Endothelial cell of umbilical vein (primary cell): ENCODE data around the gene ATP10A. TPM values are rescaled to one million over a fixed set of nuclear protein-coding genes. Genes with fewer than 3 reads are reported as not detected.

Experiments
- BruUV-seq: library from RNA; stranded (reverse); fragments of 400-500 nt; replicated peaks from 2 replicates; lab custom pipeline; 2021; lab: Mats Ljungman, UMichigan
- CTCF ChIA-PET: fragments of 300-600, 350-600 bp; sonication (Branson Sonifier 250); formaldehyde crosslinking; loops from one replicate; lab custom pipeline; 2021; ENCODE audit warnings: antibody characterized with exemption, inconsistent platforms; lab: Charles Lee
- POLR2A ChIA-PET: fragments of 300-600, 350-600 bp; sonication (Branson Sonifier 250); formaldehyde crosslinking; loops from one replicate; lab custom pipeline; 2021; ENCODE audit warnings: antibody characterized with exemption, inconsistent platforms; lab: Charles Lee
- DNase-seq: peaks from one replicate; pipeline ENCODE4 v3.0.0-alpha.2; 2011; ENCODE audit warnings: low read depth, low spot score
- FAIRE-seq: peaks from 2 replicates; lab custom pipeline; 2011; peaks lifted over from hg19 to GRCh38; lab: Jason Lieb, UNC
- H2AFZ ChIP-seq: 2 replicates; pipeline ENCODE4 v1.6.0; 2012; ENCODE audit warnings: low read depth, low read length, control low read depth, inconsistent platforms
- H3K27ac ChIP-seq: 2 replicates; pipeline ENCODE4 v1.5.1; 2011; ENCODE audit warnings: low read depth, mild to moderate bottlenecking, control low read depth, low read length, moderate library complexity; ENCODE audit not compliant: insufficient read depth
- H3K27me3 ChIP-seq, 2 experiments: 2 replicates each; pipeline versions ENCODE4 v1.6.0 to v1.6.1; 2011; ENCODE audit warnings: low read length in 2 of 2, mixed read lengths in 1 of 2; ENCODE audit not compliant: control insufficient read depth in 2 of 2, insufficient read depth in 2 of 2
- H3K36me3 ChIP-seq, 2 experiments: 2 replicates in 1 of 2; 3 replicates in 1 of 2; pipeline ENCODE4 v1.5.1; 2011; ENCODE audit warnings: low read length in 2 of 2, mild to moderate bottlenecking in 1 of 2, moderate library complexity in 1 of 2; ENCODE audit not compliant: control insufficient read depth in 2 of 2, insufficient read depth in 2 of 2; ENCODE audit errors: extremely low read depth in 1 of 2
- H3K4me1 ChIP-seq: 3 replicates; pipeline ENCODE4 v1.5.1; 2011; ENCODE audit warnings: mild to moderate bottlenecking, low read length; ENCODE audit not compliant: control insufficient read depth, insufficient read depth; ENCODE audit errors: extremely low read depth
- H3K4me2 ChIP-seq: 2 replicates; pipeline ENCODE4 v1.6.1; 2011; ENCODE audit warnings: low read length, control low read depth, mixed read lengths; ENCODE audit not compliant: insufficient read depth
- H3K4me3 ChIP-seq, 3 experiments: fragments of 200-600 bp in 1 of 3; sonication (generic), shearing (Covaris generic) in 1 of 3; replicated peaks in 1 of 3; 2 replicates each; pipeline ENCODE4 v1.5.1; 2011 to 2016; ENCODE audit warnings: control low read depth in 3 of 3, low read length in 3 of 3, mild to moderate bottlenecking in 2 of 3, inconsistent platforms in 1 of 3, low read depth in 1 of 3, moderate library complexity in 1 of 3; ENCODE audit not compliant: insufficient read depth in 1 of 3
- H3K79me2 ChIP-seq: 2 replicates; pipeline ENCODE4 v1.6.0; 2012; ENCODE audit warnings: low read length, inconsistent platforms; ENCODE audit not compliant: control insufficient read depth, insufficient read depth
- H3K9ac ChIP-seq: replicated peaks from 2 replicates; pipeline ENCODE3; 2011; ENCODE audit warnings: low read length, control low read depth; ENCODE audit not compliant: insufficient read depth; ENCODE audit errors: extremely low read depth
- H3K9me1 ChIP-seq: replicated peaks from 3 replicates; pipeline ENCODE4 v1.6.0; 2011; ENCODE audit warnings: mild to moderate bottlenecking, low read length; ENCODE audit not compliant: control insufficient read depth, insufficient read depth; ENCODE audit errors: extremely low read depth
- H3K9me3 ChIP-seq: replicated peaks from 2 replicates; pipeline ENCODE4 v1.5.1; 2012; ENCODE audit warnings: low read length, inconsistent platforms; ENCODE audit not compliant: control insufficient read depth, insufficient read depth
- H4K20me1 ChIP-seq: replicated peaks from 2 replicates; pipeline ENCODE3; 2011; ENCODE audit warnings: mild to moderate bottlenecking, low read length; ENCODE audit not compliant: control insufficient read depth, insufficient read depth; ENCODE audit errors: extremely low read depth
- CTCF ChIP-seq, 2 donors: IDR thresholded peaks; 1 replicate in 1 of 2; 2 replicates in 1 of 2; pipeline ENCODE4 v1.5.1; 2011; ENCODE audit warnings: low read length in 2 of 2, mild to moderate bottlenecking in 2 of 2, moderate library complexity in 2 of 2, control low read depth in 1 of 2, inconsistent platforms in 1 of 2, low read depth in 1 of 2; ENCODE audit not compliant: insufficient read depth in 1 of 2; ENCODE audit errors: extremely low read depth in 1 of 2
- FOS ChIP-seq: IDR thresholded peaks from 2 replicates; pipeline ENCODE4 v1.6.1; 2011; ENCODE audit warnings: mild to moderate bottlenecking, low read length, moderate library complexity, borderline replicate concordance; ENCODE audit not compliant: insufficient read depth
- GATA2 ChIP-seq: IDR thresholded peaks from 2 replicates; pipeline ENCODE4 v1.7.0; 2011; ENCODE audit warnings: low read depth, mild to moderate bottlenecking, moderate library complexity, mixed read lengths, low read length; ENCODE audit not compliant: insufficient read length, insufficient read depth
- JUN ChIP-seq: IDR thresholded peaks from 2 replicates; pipeline ENCODE4 v1.6.1; 2011; ENCODE audit warnings: borderline replicate concordance, low read depth; ENCODE audit not compliant: insufficient read length, insufficient read depth
- MAX ChIP-seq: IDR thresholded peaks from 2 replicates; pipeline ENCODE4 v1.6.1; 2011; ENCODE audit not compliant: insufficient read depth, insufficient read length
- MYC ChIP-seq: IDR thresholded peaks from one replicate; pipeline ENCODE4 v1.6.1; 2011; ENCODE audit warnings: mild to moderate bottlenecking, low read depth, low read length
- POLR2AphosphoS5 ChIP-seq: IDR thresholded peaks from 2 replicates; pipeline ENCODE4 v1.6.1; 2012; ENCODE audit warnings: low read depth, mild to moderate bottlenecking, control low read depth, low read length, moderate library complexity; ENCODE audit not compliant: insufficient read depth
- dilution Hi-C: fragments of 300-500 bp; cut with MboI; formaldehyde crosslinking; loops from one replicate; pipeline ENCODE4 v1.15.0; 2019; ENCODE audit warnings: low sequenced_read_pairs; ENCODE audit not compliant: extremely low pct_ligation_motif_present
- intact Hi-C: fragments of 100-400 bp; cut with micrococcal nuclease; formaldehyde crosslinking; loops from one replicate; pipeline ENCODE4 v1.10.0; 2022
- polyA plus RNA-seq, 4 experiments: library from polyadenylated mRNA; depleted of rRNA in 3 of 4; stranded (reverse) in 3 of 4; unstranded in 1 of 4; fragments of >200 nt; gene quantifications; 2 replicates each; pipeline versions ENCODE4 v1.2.1 to v1.2.3, GENCODE V29; 2011 to 2012; ENCODE audit warnings: missing spikeins in 1 of 4
- total RNA-seq: library from RNA; stranded (reverse); gene quantifications from 2 replicates; pipeline ENCODE4 v1.2.3, GENCODE V29; 2021

ATP10A gene
- total and polyA plus RNA-seq, 2 donors (not counting 3 experiments of a cell fraction or from before 2014, with no cell fraction given) = not detected

GRCh38 chr15:25710184-25710583, 152.9 kb downstream of the ATP10A start:
- dilution Hi-C loops = no loop called here
- CTCF ChIA-PET = interaction anchor here (0.6 kb wide), 1 partner anchor 298 kb away, joined by 3 read pairs; no protein-coding TSS in a partner anchor
- intact Hi-C loops = no loop called here

GRCh38 chr15:25709437-25710159, 153.5 kb downstream of the ATP10A start:
- dilution Hi-C loops = no loop called here
- Histone ChIP-seq H3K27me3 (no peaks in the 10 kb centered on the region), H3K27ac (no peak overlapping the region), H3K4me1 (no peaks in the 10 kb centered on the region), H3K4me3 (no peak overlapping the region), H3K9me1 (no peaks in the 10 kb centered on the region), H3K9me3 (peaks cover 4% of the 10 kb centered on the region), H2AFZ (no peak overlapping the region), H4K20me1 (no peaks in the 10 kb centered on the region), H3K4me2 (no peak overlapping the region), H3K36me3 (no peaks in the 10 kb centered on the region), H3K79me2 (no peaks in the 10 kb centered on the region), H3K9ac (no peak overlapping the region)
- ChIA-PET POLR2A (no interaction called here), CTCF (no interaction called here)
- intact Hi-C loops = no loop called here
- BruUV-seq = no TSS peak
- no peak for FAIRE-seq
- TF ChIP-seq POLR2AphosphoS5 (no peak), FOS (no peak), CTCF (IDR thresholded peaks at IDR 0.05; ENCODE audit: extremely low read depth in 1 of 2, insufficient read depth in 1 of 2, low read depth in 1 of 2, low read length in 2 of 2) (no peak), MYC (no peak), GATA2 (no peak)
- DNase-seq = no peak

More at GRCh38 chr15:25710184-25710583, 152.9 kb downstream of the ATP10A start:
- POLR2A ChIA-PET = no interaction called here
- Histone ChIP-seq H3K4me2 (no peak overlapping the region), H3K4me1 (no peaks in the 10 kb centered on the region), H3K27me3 (no peaks in the 10 kb centered on the region), H3K9me3 (peaks cover 4% of the 10 kb centered on the region), H3K79me2 (no peaks in the 10 kb centered on the region), H3K27ac (no peak overlapping the region), H3K36me3 (no peaks in the 10 kb centered on the region), H3K9ac (no peak overlapping the region), H3K9me1 (no peaks in the 10 kb centered on the region), H3K4me3 (no peak overlapping the region), H4K20me1 (no peaks in the 10 kb centered on the region), H2AFZ (no peak overlapping the region)
- TF ChIP-seq JUN (no peak), MAX (no peak), GATA2 (no peak)
- no peak for DNase-seq
- no peak for FAIRE-seq
- BruUV-seq = no TSS peak
